Measurements from ENCODE around the gene TMEM233.

DNA sequence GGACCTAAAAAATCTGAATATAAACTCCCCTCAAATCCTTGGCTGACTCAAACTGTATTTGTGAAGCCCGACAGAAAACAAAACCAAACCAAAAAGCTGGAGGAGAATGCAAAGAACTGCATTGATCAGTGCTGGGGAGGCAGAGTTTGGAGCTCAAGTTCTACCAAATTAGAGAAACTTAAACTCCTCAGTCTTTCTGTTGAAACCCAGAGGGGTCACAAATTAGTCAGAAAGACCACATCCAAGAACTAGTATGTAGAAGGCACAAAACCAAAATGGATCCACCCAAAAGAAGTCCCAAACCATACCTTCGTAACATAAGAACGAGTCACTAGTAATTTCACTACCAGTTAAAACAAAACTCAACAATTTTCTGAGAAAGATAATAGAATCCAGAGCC, 59.1 kb downstream of the TMEM233 start:
- TF ChIP-seq, protein P1, sequence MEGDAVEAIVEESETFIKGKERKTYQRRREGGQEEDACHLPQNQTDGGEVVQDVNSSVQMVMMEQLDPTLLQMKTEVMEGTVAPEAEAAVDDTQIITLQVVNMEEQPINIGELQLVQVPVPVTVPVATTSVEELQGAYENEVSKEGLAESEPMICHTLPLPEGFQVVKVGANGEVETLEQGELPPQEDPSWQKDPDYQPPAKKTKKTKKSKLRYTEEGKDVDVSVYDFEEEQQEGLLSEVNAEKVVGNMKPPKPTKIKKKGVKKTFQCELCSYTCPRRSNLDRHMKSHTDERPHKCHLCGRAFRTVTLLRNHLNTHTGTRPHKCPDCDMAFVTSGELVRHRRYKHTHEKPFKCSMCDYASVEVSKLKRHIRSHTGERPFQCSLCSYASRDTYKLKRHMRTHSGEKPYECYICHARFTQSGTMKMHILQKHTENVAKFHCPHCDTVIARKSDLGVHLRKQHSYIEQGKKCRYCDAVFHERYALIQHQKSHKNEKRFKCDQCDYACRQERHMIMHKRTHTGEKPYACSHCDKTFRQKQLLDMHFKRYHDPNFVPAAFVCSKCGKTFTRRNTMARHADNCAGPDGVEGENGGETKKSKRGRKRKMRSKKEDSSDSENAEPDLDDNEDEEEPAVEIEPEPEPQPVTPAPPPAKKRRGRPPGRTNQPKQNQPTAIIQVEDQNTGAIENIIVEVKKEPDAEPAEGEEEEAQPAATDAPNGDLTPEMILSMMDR (IDR thresholded peaks at IDR 0.05; ENCODE audit: control extremely low read depth in 1 of 3, insufficient read depth in 1 of 3, low read depth in 1 of 3, low read length in 3 of 3) = no peak
- no peak for TF ChIP-seq POLR2A (IDR thresholded peaks at IDR 0.05; ENCODE audit: control extremely low read depth in 1 of 2, low read depth in 2 of 2, low read length in 2 of 2)
- TF ChIP-seq RAD21 (IDR thresholded peaks at IDR 0.05 in 1 of 2, conservative IDR thresholded peaks at IDR 0.05 in 1 of 2; ENCODE audit: low read depth in 2 of 2, low read length in 2 of 2) = no peak
- TF ChIP-seq POLR2AphosphoS5 (IDR thresholded peaks at IDR 0.05; ENCODE audit: low read depth, low read length) = no peak
- TF ChIP-seq EP300 (IDR thresholded peaks at IDR 0.05; ENCODE audit: borderline replicate concordance in 1 of 2, low read depth in 2 of 2, low read length in 2 of 2) = no peak
- TF ChIP-seq EZH2 (IDR thresholded peaks at IDR 0.05; ENCODE audit: low read depth, low read length, severe bottlenecking) = no peak
- TF ChIP-seq CBX8 (IDR thresholded peaks at IDR 0.05; ENCODE audit: borderline replicate concordance, low read depth, low read length) = no peak
- TF ChIP-seq BRCA1 (IDR thresholded peaks at IDR 0.05; ENCODE audit: low read depth, low read length) = no peak
- no peak for TF ChIP-seq JUN (IDR thresholded peaks at IDR 0.05; ENCODE audit: low read depth, low read length)
- no peak for TF ChIP-seq ZNF274 (IDR thresholded peaks at IDR 0.05; ENCODE audit: borderline replicate concordance, extremely low read depth, low read length)
- TF ChIP-seq MAFK (IDR thresholded peaks at IDR 0.05; ENCODE audit: low read depth, low read length) = no peak
